Fibroblast of skin of back (primary cell): ENCODE data around the gene NLRC5.
A peak's percentile ranks its signal among the peaks of the same experiment; 100 is the strongest.
"Not testable (repeated sequence)": the region's sequence is repeated elsewhere in the genome, so short reads cannot be mapped to it uniquely, and the experiment has no call there.

Experiments used
- DNase-seq: peaks from one replicate; pipeline ENCODE4 v3.0.0-alpha.2; 2013

The NLRC5 gene

DNA sequence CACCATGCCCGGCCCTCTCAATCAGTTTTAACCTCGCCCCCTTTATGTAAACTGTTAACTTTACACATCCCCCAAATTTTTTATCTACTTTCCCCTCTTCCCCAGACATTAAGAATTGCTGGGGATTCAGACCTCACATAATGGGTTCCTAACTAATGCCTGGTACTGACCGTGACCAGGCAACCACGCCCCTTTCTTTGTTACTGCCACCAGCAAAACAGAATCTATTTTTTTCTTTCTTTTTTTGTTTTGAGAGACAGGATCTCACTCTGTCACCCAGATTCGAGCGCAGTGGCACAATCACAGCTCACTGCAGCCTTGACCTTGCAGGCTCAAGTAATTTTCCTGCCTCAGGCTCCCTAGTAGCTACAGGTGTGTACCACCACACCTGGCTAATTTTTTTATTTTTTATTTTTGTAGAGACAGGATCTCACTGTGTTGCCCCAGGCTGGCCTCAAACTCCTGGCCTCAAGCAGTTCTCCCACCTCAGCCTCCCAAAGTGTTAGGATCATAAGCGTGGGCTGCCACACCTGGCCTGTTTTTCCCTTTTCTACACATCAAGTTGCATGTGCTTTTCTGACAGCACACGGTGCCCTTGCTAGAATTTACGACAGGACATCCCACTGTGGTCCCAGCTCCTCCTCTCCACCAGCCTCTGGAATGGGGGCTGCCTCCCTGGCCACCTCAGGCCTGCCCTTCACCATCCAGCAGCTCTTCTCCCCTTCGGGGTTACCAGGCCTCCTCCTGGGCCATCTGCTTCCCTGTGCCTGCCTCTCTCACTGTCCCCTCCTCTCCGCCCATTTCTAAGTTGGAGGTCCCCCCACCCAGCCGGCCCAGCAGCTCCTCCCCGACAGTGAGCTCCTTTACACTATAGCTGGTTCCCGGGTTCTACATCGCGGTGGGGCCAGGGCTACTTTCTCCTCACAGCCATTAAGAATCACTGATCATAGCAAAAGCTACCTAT lies 113.8 kb downstream of the NLRC5 start:
- no peak for DNase-seq

- DNase-seq: no peak
Measured at GRCh38 chr16:57104706-57105105, 115.3 kb downstream of the NLRC5 start.

GRCh38 chr16:57105184-57105583 lies 115.8 kb downstream of the NLRC5 start:
- DNase-seq: no peak

GRCh38 chr16:57106767-57107166 lies 117.4 kb downstream of the NLRC5 start:
- DNase-seq: peak; percentile 37

- no peak for DNase-seq
Measured at GRCh38 chr16:57107321-57107922, 118.1 kb downstream of the NLRC5 start.

- no peak for DNase-seq
Measured at GRCh38 chr16:57108432-57108831, 119.1 kb downstream of the NLRC5 start.

DNA sequence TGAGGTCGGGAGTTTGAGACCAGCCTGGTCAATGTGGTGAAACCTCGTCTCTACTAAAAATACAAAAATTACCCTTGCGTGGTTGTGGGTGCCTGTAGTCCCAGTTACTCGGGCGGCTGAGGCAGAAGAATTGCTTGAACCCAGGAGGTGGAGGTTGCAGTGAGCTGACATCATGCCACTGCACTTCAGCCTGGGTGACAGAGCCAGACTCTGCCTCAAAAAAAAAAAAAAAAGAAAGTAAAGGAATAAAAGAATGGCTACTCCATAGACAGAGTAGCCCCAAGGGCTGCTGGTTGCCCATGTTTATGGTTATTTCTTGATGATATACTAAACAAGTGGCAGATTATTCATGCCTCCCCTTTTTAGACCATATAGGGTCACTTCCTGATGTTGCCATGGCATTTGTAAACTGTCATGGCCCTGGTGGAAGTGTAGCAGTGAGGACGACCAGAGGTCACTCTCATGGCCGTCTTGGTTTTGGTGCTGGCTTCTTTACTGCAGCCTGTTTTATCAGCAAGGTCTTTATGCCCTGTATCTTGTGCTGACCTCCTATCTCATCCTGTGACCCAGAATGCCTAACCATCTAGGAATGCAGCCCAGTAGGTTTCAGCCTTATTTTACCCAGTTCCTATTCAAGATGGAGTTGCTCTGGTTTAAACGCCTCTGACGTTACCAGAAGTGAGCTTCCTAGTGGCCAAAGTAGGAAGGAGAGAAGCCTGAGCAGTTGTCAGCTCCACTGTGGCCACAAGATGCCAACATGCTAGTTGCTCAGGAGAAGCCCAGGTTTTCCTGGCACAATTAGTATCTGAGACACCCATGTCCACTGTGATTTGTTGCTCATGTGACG lies 120.1 kb downstream of the NLRC5 start:
- DNase-seq: not testable (repeated sequence)

GRCh38 chr16:57110937-57111336 lies 121.6 kb downstream of the NLRC5 start:
- DNase-seq: no peak

GRCh38 chr16:57111420-57111819 lies 122.1 kb downstream of the NLRC5 start:
- no peak for DNase-seq

DNA sequence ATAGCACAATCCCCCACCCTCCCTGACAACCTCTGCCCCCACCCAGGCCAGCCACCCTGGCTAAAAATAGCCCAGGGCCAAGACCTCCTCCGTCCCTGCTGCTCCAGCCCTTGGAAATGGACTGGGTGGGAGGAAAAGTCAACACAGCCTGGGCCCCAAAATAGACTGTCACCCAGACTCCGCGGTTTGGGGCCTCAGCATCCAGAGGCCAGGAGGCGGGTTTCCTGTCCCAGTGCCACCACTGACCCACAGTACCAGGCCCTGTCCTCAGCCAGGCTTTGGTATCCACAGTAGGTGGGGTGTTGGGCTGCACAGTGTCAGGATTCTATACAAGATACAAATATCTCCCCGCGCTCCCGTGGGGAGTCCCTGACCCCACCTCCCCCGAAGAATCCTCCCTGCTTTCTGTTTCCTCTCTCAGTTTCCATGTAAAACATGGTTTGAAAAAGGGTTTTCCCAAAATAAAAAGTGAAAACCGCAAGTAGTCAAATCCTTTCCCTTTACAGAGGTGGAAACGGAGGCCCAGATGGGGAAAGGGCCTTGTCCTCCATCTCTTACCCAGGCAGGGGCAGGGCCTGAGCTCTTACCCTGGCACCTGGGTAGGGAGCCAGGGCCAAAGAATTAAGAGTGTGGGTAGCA lies 123.2 kb downstream of the NLRC5 start:
- DNase-seq: peak; percentile 7

GRCh38 chr16:57113042-57113453 lies 123.7 kb downstream of the NLRC5 start:
- DNase-seq: peak; percentile 17

- no peak for DNase-seq
Measured at GRCh38 chr16:57113664-57114063, 124.3 kb downstream of the NLRC5 start.

DNA sequence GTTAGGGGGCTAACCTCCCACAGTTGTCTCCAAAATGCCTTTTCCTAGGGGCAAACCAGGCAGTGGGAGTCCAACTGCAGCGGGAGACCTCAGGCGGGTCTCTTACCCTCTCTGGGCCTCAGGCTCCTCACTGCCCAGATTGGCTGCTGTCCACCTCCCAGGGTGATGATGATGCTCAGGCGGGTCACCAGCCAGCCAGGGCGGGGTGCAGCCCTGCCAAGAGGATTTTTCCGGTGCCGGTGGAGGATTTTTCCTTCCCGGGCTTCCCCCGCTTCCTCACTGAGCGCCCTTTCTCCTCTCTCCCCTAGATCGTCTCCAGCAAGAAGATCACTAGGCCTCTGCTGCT lies 125.8 kb downstream of the NLRC5 start:
- DNase-seq: peak; percentile 24

GRCh38 chr16:57115514-57116182 lies 126.3 kb downstream of the NLRC5 start:
- DNase-seq: peak; percentile 67

DNA sequence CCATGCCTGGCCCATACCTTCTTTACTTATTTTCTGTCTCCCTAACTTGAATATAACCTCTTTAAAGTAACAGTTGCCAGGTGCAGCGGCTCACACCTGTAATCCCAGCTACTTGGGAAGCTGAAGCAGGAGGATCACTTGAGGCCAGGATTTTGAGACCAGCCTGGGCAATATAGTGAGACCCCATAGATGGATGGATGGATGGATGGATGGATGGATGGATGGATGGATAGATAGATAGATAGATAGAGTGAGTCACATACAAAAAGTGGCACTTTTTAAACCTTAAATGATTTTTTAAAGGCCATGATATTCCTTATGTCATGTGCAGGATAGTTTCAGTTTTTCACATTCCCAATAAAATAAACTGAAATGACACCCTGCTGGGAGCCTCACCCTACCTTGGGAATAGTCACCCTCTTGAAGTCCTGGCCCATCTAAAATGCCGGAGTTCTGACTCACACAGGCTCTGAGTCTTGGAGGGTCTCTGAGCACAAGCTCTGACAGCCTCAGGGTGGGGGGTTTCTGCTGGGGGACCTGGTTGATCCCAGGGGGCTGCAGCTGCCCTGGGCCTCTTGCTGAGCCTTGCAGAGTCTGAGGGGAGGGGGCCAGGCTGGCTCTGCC lies 129.2 kb downstream of the NLRC5 start:
- peak; percentile 12 for DNase-seq

DNA sequence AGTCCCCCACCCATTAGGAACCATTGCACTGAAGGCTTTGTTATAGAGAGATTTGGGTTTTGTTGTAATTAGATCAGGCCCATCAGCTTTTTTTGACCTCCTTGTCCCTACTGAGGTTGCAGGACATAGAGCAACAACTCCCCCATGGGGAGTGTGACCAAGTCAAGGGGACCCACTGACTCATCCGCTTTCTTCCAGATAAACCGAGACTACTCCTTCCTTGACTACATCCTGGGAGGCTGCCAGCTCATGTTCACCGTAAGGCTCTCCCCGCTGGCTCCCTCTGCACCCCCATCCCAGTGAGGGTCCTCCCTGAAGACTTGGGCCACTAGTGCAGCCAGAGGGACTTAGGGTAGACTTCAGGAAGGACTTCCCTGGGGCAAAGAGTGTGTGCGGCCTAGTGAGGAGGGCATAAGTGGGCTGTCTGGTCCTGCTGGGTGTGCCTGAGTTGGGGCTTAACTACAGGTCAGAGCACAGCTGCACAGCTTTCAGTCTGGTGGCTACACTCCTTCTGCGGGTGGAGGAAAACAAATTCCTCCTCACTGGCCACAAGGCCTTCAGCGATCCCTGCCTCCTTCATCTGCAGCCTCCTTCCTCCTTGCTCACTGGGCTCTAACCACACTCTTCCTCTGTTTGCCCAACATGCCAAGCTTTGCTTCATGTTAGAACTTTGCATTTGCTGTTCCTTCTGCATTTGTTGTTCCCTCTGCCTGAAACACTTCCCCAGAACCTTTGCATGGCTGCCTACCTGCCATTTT lies 134.0 kb downstream of the NLRC5 start:
- DNase-seq: peak; percentile 11

DNA sequence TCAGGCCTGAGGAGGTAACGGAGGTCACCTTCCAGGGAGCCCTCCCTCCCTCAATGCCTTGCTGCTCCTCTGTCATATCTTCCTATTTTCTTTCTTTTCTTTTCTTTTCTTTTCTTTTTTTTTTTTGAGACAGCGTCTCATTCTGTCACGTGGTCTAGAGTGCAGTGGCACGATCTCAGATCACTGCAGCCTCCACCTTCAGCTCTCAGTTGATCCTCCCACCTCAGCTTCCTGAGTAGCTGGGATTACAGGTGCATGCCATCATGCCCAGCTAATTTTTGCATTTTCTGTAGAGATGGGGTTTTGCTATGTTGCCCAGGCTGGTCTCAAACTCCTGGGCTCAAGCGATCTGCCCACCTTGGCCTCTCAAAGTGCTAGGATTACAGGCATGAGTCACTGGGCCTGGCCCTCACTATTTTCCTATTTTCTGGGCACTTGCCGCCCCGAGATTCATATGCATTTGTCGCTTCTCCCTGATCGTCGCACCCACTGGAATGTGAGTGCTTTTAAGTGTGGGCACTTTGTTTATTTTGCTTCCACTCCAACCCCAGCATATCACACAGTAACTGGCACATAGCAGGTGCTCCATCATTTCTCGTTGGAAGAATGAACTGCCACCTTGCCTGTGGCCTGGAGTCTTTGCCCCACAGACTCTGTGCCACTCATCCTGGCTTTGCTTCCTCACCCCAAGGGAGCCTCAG lies 134.8 kb downstream of the NLRC5 start:
- no peak for DNase-seq

DNA sequence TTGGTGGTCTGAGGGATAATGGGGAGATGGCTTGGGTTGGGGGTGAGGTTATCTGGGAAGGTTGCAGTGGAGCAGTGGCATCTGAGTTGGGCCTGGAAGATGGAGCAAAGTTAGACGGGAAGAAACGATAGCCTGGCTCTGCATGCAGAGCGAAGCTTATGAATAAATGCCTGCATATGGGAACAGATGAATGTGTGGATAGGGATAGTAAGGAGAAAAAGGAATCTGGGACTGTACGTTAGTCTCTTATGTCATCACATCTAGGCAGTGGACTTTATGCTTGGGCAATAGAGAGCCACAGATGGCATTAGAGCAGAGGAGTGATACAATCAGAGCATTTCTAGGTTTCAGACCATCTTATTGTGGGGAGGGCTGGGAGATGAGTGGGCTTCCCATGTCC lies 136.0 kb downstream of the NLRC5 start:
- no peak for DNase-seq

- no peak for DNase-seq
Measured at GRCh38 chr16:57125969-57126368, 136.6 kb downstream of the NLRC5 start.

DNA sequence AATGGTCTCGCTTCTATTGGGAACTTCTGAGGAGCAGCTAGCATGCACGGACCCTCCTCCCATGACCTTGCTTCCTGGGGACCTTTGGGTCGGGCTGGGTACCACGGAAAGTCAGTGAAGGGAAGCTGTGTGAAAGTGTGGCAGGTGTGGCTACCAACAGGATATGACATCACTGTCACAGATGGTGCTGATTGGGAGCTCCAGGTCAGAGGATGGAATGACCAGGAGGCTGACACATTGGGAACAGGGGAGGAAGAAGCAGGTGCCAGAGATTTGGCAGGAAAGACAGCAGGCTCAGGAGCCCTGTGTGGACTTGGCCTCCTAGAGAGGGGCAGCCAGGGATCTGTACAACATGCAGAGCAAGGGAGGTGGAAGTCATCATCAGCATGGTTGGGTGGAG lies 137.1 kb downstream of the NLRC5 start:
- no peak for DNase-seq
